Peyer's patch (tissue), 4 donors: ENCODE measurements around the gene HARS1. TPM values are rescaled to one million over a fixed set of nuclear protein-coding genes. Genes with fewer than 3 reads are reported as not detected.
A peak's percentile ranks its signal among the peaks of the same experiment; 100 is the strongest.
"Not testable (repeated sequence)": the region's sequence is repeated elsewhere in the genome, so short reads cannot be mapped to it uniquely, and the experiment has no call there.

ENCODE experiments used
- DNase-seq, 3 donors: peaks; one replicate each; pipeline ENCODE4 v3.0.0-alpha.2; 2017 to 2019
- H3K27ac ChIP-seq, 4 donors: fragments of 200-600 bp; sonication (generic); one replicate each; pipeline ENCODE4 v1.5.1; 2016 to 2019
- H3K27me3 ChIP-seq, 2 donors: fragments of 200-600 bp; sonication (generic); one replicate each; pipeline ENCODE4 v1.5.1; 2019
- H3K36me3 ChIP-seq, 3 donors: fragments of 200-600 bp; sonication (generic); one replicate each; pipeline ENCODE4 v1.5.1; 2016 to 2019
- H3K4me1 ChIP-seq, 4 donors: fragments of 200-600 bp; sonication (generic); one replicate each; pipeline ENCODE4 v1.5.1; 2016 to 2019
- H3K4me3 ChIP-seq, 4 donors: fragments of 200-600 bp; sonication (generic); 1 replicate in 3 of 4; 2 replicates in 1 of 4; pipeline ENCODE4 v1.5.1; 2016 to 2019; ENCODE audit warnings: mild to moderate bottlenecking in 1 of 4
- H3K9me3 ChIP-seq, 4 donors: fragments of 200-600 bp; sonication (generic); one replicate each; pipeline ENCODE4 v1.5.1; 2016 to 2019; ENCODE audit warnings: mild to moderate bottlenecking in 1 of 4
- CTCF ChIP-seq, 6 experiments: fragments of 450-650 bp in 4 of 6; fragments of 200-600 bp in 2 of 6; sonication (generic) in 1 of 6; IDR thresholded peaks; one replicate each; pipeline ENCODE4 v1.5.1; 2017 to 2019; ENCODE audit warnings: antibody characterized with exemption in 6 of 6, mild to moderate bottlenecking in 3 of 6, moderate library complexity in 1 of 6
- POLR2A ChIP-seq, 2 donors: fragments of 450-650 bp; IDR thresholded peaks; one replicate each; pipeline ENCODE4 v1.5.1; 2017; ENCODE audit warnings: antibody characterized with exemption in 2 of 2, mild to moderate bottlenecking in 2 of 2, moderate library complexity in 2 of 2
- total RNA-seq, 4 donors: library from RNA; depleted of rRNA; stranded (reverse); fragments of >200 nt; gene quantifications; one replicate each; pipeline ENCODE4 v1.1.0, GENCODE V29; 2016

The HARS1 gene
- total RNA-seq, 4 donors from 2014 or later, result 24.3 to 55.3 (median 46.1) TPM

DNA sequence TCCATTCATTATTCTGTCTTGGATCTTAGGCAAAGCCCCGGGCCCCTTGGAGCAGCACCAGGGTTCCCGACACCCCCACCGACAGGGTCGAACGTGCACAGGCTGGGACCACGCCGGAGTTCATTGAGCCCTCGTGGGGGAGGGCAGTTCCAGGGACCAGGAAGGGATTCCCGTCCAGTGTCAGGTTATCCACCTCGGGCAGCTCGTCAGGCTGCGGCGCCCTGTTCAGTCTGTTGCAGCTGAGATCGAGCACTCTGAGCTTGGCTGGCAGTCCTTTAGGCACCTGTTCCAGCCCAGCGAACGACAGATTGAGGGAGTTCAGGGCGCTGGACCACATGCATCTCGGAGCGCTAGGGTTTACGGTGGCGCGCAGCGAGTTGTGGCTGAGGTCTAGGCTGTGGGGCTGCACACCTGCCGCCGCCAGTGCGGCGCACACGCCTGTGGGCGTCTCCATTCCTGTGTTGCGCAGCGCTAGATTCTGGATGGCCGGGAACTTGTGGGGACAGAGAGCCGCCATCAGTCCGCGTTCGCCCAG lies 59.3 kb downstream of the HARS1 start:
- DNase-seq, result peak in 2 of 3 donors; percentile 65 to 72
- H3K27me3 ChIP-seq, result no peaks in the 10 kb centered on the region
- no peaks in the 10 kb centered on the region for H3K9me3 ChIP-seq
- TF ChIP-seq CTCF (IDR thresholded peaks at IDR 0.05), result no peak
- no peak for TF ChIP-seq POLR2A (IDR thresholded peaks at IDR 0.05)
- peak overlapping the region; percentile 42 to 74 (median 68) for H3K27ac ChIP-seq
- peak overlapping the region; percentile 50 to 71 (median 60) for H3K4me3 ChIP-seq
- peaks cover 0 to 15% (median 4%) of the 10 kb centered on the region in 4 donors for H3K4me1 ChIP-seq
- no peaks in the 10 kb centered on the region for H3K36me3 ChIP-seq

- Histone ChIP-seq H3K27ac (peak overlapping the region in 2 of 4 donors; percentile 9 to 69), H3K9me3 (no peaks in the 10 kb centered on the region), H3K4me1 (peaks cover 0 to 15% (median 4%) of the 10 kb centered on the region in 4 donors), H3K4me3 (peak overlapping the region in 1 of 4 donors; percentile 64), H3K27me3 (no peaks in the 10 kb centered on the region), H3K36me3 (no peaks in the 10 kb centered on the region)
- TF ChIP-seq POLR2A (IDR thresholded peaks at IDR 0.05), result no peak
- no peak for TF ChIP-seq CTCF (IDR thresholded peaks at IDR 0.05)
- no peak for DNase-seq
Observed at GRCh38 chr5:140631036-140631417, 60.1 kb downstream of the HARS1 start.

DNA sequence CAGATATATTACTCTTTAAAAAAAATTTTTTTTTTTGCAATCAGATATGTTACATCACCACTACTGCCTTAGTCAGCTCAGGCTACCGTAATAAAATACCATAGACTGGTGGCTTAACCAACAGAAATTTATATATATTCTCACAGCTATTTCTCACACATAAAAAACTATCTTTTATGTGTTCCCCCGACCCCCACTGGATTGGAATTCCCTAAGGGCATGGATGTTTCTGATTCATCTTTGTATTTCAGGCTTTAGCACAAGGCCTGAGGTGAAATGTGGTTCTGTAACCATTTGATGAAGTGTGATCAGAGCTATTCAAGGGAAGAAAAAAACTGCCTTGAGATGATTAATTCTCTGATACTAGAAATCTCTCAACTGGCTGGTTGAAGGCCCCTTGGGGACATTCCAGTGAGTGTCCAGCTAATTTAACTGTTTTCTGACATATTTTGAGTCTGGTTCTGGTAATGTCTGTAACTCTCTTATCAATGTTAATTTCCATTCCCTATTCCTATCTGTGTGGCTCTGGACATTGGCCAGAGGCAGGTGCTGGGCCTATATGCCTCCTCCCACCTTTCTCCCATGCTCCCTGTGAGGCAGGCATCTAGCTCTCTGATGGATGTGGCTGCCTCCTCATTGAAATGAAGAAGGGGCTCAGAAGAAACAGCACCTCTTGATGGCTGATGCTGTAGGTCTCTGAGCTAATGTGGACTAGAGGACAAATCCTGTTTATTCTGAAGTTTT lies 60.7 kb downstream of the HARS1 start:
- no peak for TF ChIP-seq POLR2A (IDR thresholded peaks at IDR 0.05)
- no peak for TF ChIP-seq CTCF (IDR thresholded peaks at IDR 0.05)
- H3K36me3 ChIP-seq, result no peaks in the 10 kb centered on the region
- H3K9me3 ChIP-seq, result no peaks in the 10 kb centered on the region
- H3K4me3 ChIP-seq, result peak overlapping the region in 2 of 4 donors; percentile 20 to 64
- H3K4me1 ChIP-seq, result peaks cover 0 to 15% (median 4%) of the 10 kb centered on the region in 4 donors
- no peak for DNase-seq
- peak overlapping the region in 1 of 4 donors; percentile 9 for H3K27ac ChIP-seq
- no peaks in the 10 kb centered on the region for H3K27me3 ChIP-seq

GRCh38 chr5:140628711-140629110 lies 62.5 kb downstream of the HARS1 start:
- Histone ChIP-seq H3K4me1 (peaks cover 0 to 15% (median 4%) of the 10 kb centered on the region in 4 donors), H3K36me3 (no peaks in the 10 kb centered on the region), H3K9me3 (no peaks in the 10 kb centered on the region), H3K4me3 (no peak overlapping the region), H3K27ac (no peak overlapping the region), H3K27me3 (no peaks in the 10 kb centered on the region)
- no peak for DNase-seq
- TF ChIP-seq CTCF (IDR thresholded peaks at IDR 0.05) (no peak), POLR2A (IDR thresholded peaks at IDR 0.05) (no peak)

DNA sequence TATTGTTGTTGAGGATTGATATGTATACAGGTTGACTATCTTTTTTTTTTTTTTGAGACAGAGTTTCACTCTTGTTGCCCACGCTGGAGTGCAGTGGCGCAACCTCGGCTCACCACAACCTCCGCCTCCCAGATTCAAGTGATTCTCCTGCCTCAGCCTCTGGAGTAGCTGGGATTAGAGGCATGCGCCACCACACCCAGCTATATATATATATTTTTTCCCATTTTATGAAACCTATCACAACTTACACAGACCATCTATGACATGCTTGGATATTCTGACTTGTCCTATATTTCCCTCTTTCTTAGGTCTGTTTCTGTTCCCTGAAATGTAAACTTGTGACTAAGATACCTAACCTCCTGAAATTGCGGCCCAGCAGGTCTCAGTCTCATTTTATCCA lies 63.2 kb downstream of the HARS1 start:
- H3K36me3 ChIP-seq, result no peaks in the 10 kb centered on the region
- DNase-seq, result no peak
- no peaks in the 10 kb centered on the region for H3K27me3 ChIP-seq
- H3K27ac ChIP-seq, result no peak overlapping the region
- H3K9me3 ChIP-seq, result no peaks in the 10 kb centered on the region
- peaks cover 0 to 10% (median 4%) of the 10 kb centered on the region in 4 donors for H3K4me1 ChIP-seq
- H3K4me3 ChIP-seq, result no peak overlapping the region
- TF ChIP-seq CTCF (IDR thresholded peaks at IDR 0.05) (no peak), POLR2A (IDR thresholded peaks at IDR 0.05) (no peak)

DNA sequence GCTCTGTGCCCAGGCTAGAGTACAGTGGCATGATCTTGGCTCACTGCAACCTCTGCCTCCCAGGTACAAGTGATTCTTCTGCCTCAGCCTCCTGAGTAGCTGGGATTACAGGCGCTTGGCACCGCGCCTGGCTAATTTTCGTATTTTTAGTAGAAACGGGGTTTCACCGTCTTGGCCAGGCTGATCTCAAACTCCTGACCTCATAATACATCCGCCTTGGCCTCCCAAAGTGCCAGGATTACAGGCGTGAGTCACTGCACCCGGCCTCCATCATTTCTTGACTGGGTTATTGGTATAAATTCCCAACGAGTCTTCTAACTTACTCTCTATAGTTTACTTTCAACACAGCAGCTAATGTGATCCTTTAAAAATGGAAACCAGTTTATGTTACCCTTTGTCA lies 66.3 kb downstream of the HARS1 start:
- H3K27me3 ChIP-seq, H3K4me3 ChIP-seq, H3K4me1 ChIP-seq, DNase-seq, H3K9me3 ChIP-seq, H3K27ac ChIP-seq, H3K36me3 ChIP-seq: not testable (repeated sequence)
